WTC11 (cell line): Measurements from ENCODE around the gene DKK3. TPM values are rescaled to one million over a fixed set of nuclear protein-coding genes. Genes with fewer than 3 reads are reported as not detected.

ENCODE experiments used
- ATAC-seq: fragments of 200-7000 bp; cut with Tn5 transposase; 2 replicates; pipeline ENCODE4 v1.10.0; 2021; ENCODE audit warnings: mild to moderate bottlenecking, moderate library complexity
- CTCF ChIA-PET: fragments of 300-600 bp; sonication (Branson Sonifier 250); formaldehyde crosslinking; loops from one replicate; lab custom pipeline; 2021; ENCODE audit warnings: antibody characterized with exemption; lab: Charles Lee
- POLR2A ChIA-PET: fragments of 350-600 bp; sonication (Branson Sonifier 250); formaldehyde crosslinking; loops from one replicate; lab custom pipeline; 2021; ENCODE audit warnings: antibody characterized with exemption; lab: Charles Lee
- DNase-seq: peaks from one replicate; pipeline ENCODE4 v3.0.0; 2021; ENCODE audit warnings: low spot score
- H3K27ac Mint-ChIP-seq: 2 replicates; pipeline ENCODE4 v1.8.0; 2021; ENCODE audit warnings: mixed read lengths
- H3K27me3 Mint-ChIP-seq: 2 replicates; pipeline ENCODE4 v1.8.0; 2021; ENCODE audit warnings: low read depth, mild to moderate bottlenecking, moderate library complexity, mixed read lengths
- H3K36me3 Mint-ChIP-seq: 2 replicates; pipeline ENCODE4 v1.8.0; 2021; ENCODE audit warnings: mixed read lengths
- H3K4me1 Mint-ChIP-seq: 2 replicates; pipeline ENCODE4 v1.8.0; 2022; ENCODE audit warnings: mixed read lengths
- H3K4me3 Mint-ChIP-seq: 2 replicates; pipeline ENCODE4 v1.8.0; 2021; ENCODE audit warnings: mild to moderate bottlenecking, moderate library complexity, mixed read lengths
- H3K9me3 Mint-ChIP-seq: 2 replicates; pipeline ENCODE4 v1.8.0; 2021; ENCODE audit warnings: mixed read lengths
- CDX4 ChIP-seq: fragments of 250-450 bp; sonication (Bioruptor Pico); IDR thresholded peaks from 2 replicates; pipeline ENCODE4 v1.9.0; 2021; ENCODE audit warnings: moderate library complexity, mild to moderate bottlenecking, inconsistent platforms, borderline replicate concordance
- ESRRA ChIP-seq: sonication (generic); formaldehyde crosslinking; IDR thresholded peaks from 2 replicates; pipeline ENCODE4 v1.8.1; 2022; ENCODE audit warnings: mild to moderate bottlenecking, missing genetic modification reagents, borderline replicate concordance
- GRHL2 ChIP-seq: fragments of 250-450 bp; sonication (Bioruptor Pico); IDR thresholded peaks from 2 replicates; pipeline ENCODE4 v1.8.0; 2022; ENCODE audit warnings: mild to moderate bottlenecking, moderate library complexity; ENCODE audit not compliant: insufficient replicate concordance, severe bottlenecking
- KAT7 ChIP-seq: sonication (generic); formaldehyde crosslinking; IDR thresholded peaks from 2 replicates; pipeline ENCODE4 v1.8.1; 2023; ENCODE audit warnings: missing genetic modification reagents, mild to moderate bottlenecking, borderline replicate concordance
- MAX ChIP-seq: sonication (generic); formaldehyde crosslinking; IDR thresholded peaks from 2 replicates; pipeline ENCODE4 v1.8.0; 2022; ENCODE audit warnings: mild to moderate bottlenecking, missing genetic modification reagents
- PREB ChIP-seq: sonication (generic); formaldehyde crosslinking; IDR thresholded peaks from 2 replicates; pipeline ENCODE4 v1.8.1; 2022; ENCODE audit warnings: mild to moderate bottlenecking, missing genetic modification reagents, moderate library complexity, borderline replicate concordance
- RELA ChIP-seq: sonication (generic); formaldehyde crosslinking; IDR thresholded peaks from 2 replicates; pipeline ENCODE4 v1.8.1; 2022; ENCODE audit warnings: missing genetic modification reagents, mild to moderate bottlenecking, borderline replicate concordance
- SMAD3 ChIP-seq: sonication (generic); formaldehyde crosslinking; IDR thresholded peaks from 2 replicates; pipeline ENCODE4 v1.8.0; 2022; ENCODE audit warnings: missing genetic modification reagents, mild to moderate bottlenecking, borderline replicate concordance
- SOX15 ChIP-seq: fragments of 250-450 bp; sonication (Bioruptor Pico); IDR thresholded peaks from 2 replicates; pipeline ENCODE4 v1.9.0; 2021; ENCODE audit warnings: mild to moderate bottlenecking
- STAT6 ChIP-seq: sonication (generic); formaldehyde crosslinking; conservative IDR thresholded peaks from 2 replicates; pipeline ENCODE4 v1.8.1; 2023; ENCODE audit warnings: mild to moderate bottlenecking, low read depth, missing genetic modification reagents, moderate library complexity
- TEAD4 ChIP-seq: sonication (generic); formaldehyde crosslinking; IDR thresholded peaks from 2 replicates; pipeline ENCODE4 v1.8.0; 2022; ENCODE audit warnings: mild to moderate bottlenecking, missing genetic modification reagents
- ZNF281 ChIP-seq: sonication (generic); formaldehyde crosslinking; IDR thresholded peaks from 2 replicates; pipeline ENCODE4 v1.8.0; 2023; ENCODE audit warnings: mild to moderate bottlenecking, missing genetic modification reagents
- ZNF317 ChIP-seq: sonication (generic); formaldehyde crosslinking; IDR thresholded peaks from 2 replicates; pipeline ENCODE4 v1.8.1; 2023; ENCODE audit warnings: low read depth, mild to moderate bottlenecking, moderate library complexity, missing genetic modification reagents, borderline replicate concordance
- ZNF423 ChIP-seq: fragments of 250-450 bp; sonication (Bioruptor Pico); IDR thresholded peaks from 2 replicates; pipeline ENCODE4 v2.1.2; 2022; ENCODE audit warnings: mild to moderate bottlenecking, moderate library complexity
- ZNF425 ChIP-seq: fragments of 250-450 bp; sonication (Bioruptor Pico); conservative IDR thresholded peaks from 2 replicates; pipeline ENCODE4 v1.9.0; 2021; ENCODE audit warnings: mild to moderate bottlenecking
- ZNF532 ChIP-seq: fragments of 250-450 bp; sonication (Bioruptor Pico); IDR thresholded peaks from 2 replicates; pipeline ENCODE4 v1.9.0; 2021; ENCODE audit warnings: mild to moderate bottlenecking, borderline replicate concordance
- ZNF671 ChIP-seq: fragments of 250-450 bp; sonication (Bioruptor Pico); IDR thresholded peaks from 2 replicates; pipeline ENCODE4 v1.8.0; 2021; ENCODE audit warnings: mild to moderate bottlenecking
- total RNA-seq: library from RNA; stranded (reverse); gene quantifications from 3 replicates; pipeline ENCODE4 v1.2.3, GENCODE V29; 2021

DKK3 gene
- total RNA-seq, 1 experiment from 2014 or later, result 17.6 TPM

- H3K27me3 Mint-ChIP-seq, result peaks cover 15% of the 10 kb centered on the region
- CTCF ChIA-PET, result no interaction called here
- H3K4me3 Mint-ChIP-seq, result no peak overlapping the region
- DNase-seq, result no peak
- H3K9me3 Mint-ChIP-seq, result no peaks in the 10 kb centered on the region
- POLR2A ChIA-PET, result no interaction called here
- H3K27ac Mint-ChIP-seq, result no peak overlapping the region
- TF ChIP-seq ZNF671 (CRISPR knock-in tag), result no peak
- TF ChIP-seq GRHL2 (CRISPR knock-in tag), result no peak
- TF ChIP-seq ZNF317 (CRISPR knock-in tag), result no peak
- no peak for TF ChIP-seq ZNF532 (CRISPR knock-in tag)
- no peak for TF ChIP-seq ZNF281 (CRISPR knock-in tag)
- TF ChIP-seq KAT7 (CRISPR knock-in tag), result no peak
- TF ChIP-seq, all 79 proteins: peak for 0
- H3K4me1 Mint-ChIP-seq, result peaks cover 7% of the 10 kb centered on the region
- no peak for ATAC-seq
- H3K36me3 Mint-ChIP-seq, result peaks cover 7% of the 10 kb centered on the region
These were observed 4.6 kb downstream of the DKK3 start for GRCh38 chr11:12003815-12004214.

GRCh38 chr11:12003336-12003735 lies 5.1 kb downstream of the DKK3 start:
- TF ChIP-seq PREB (CRISPR knock-in tag), result no peak
- TF ChIP-seq SOX15 (CRISPR knock-in tag), result no peak
- TF ChIP-seq, all 79 proteins: peak for 0
- H3K36me3 Mint-ChIP-seq, result peaks cover 10% of the 10 kb centered on the region
- ATAC-seq, result no peak
- no peaks in the 10 kb centered on the region for H3K9me3 Mint-ChIP-seq
- peaks cover 7% of the 10 kb centered on the region for H3K4me1 Mint-ChIP-seq
- no peak overlapping the region for H3K4me3 Mint-ChIP-seq
- CTCF ChIA-PET, result no interaction called here
- POLR2A ChIA-PET, result no interaction called here
- no peak for DNase-seq
- H3K27me3 Mint-ChIP-seq, result peaks cover 15% of the 10 kb centered on the region
- no peak overlapping the region for H3K27ac Mint-ChIP-seq

GRCh38 chr11:12001186-12001585 lies 7.2 kb downstream of the DKK3 start:
- Mint-ChIP-seq H3K36me3 (peaks cover 11% of the 10 kb centered on the region), H3K4me3 (no peak overlapping the region), H3K27me3 (no peaks in the 10 kb centered on the region), H3K27ac (no peak overlapping the region), H3K4me1 (no peaks in the 10 kb centered on the region), H3K9me3 (no peaks in the 10 kb centered on the region)
- POLR2A ChIA-PET, result no interaction called here
- DNase-seq (no peak), ATAC-seq (no peak)
- CTCF ChIA-PET, result interaction anchor here (0.6 kb wide), 1 partner anchor 41 kb away, joined by 3 read pairs; no protein-coding TSS in a partner anchor
- TF ChIP-seq ZNF425 (CRISPR knock-in tag), result no peak
- TF ChIP-seq RELA (CRISPR knock-in tag), result no peak
- TF ChIP-seq ESRRA (CRISPR knock-in tag), result no peak
- no peak for TF ChIP-seq ZNF423
- no peak for TF ChIP-seq CDX4 (CRISPR knock-in tag)
- no peak for TF ChIP-seq TEAD4 (CRISPR knock-in tag)
- no peak for TF ChIP-seq SMAD3
- TF ChIP-seq MAX, result no peak
- no peak for TF ChIP-seq STAT6
